Measurements from ENCODE around the gene SSBP3. TPM values are rescaled to one million over a fixed set of nuclear protein-coding genes. Genes with fewer than 3 reads are reported as not detected.

The SSBP3 gene
- total RNA-seq, 1 experiment from 2014 or later: 37.5 TPM

- no peak for TF ChIP-seq REST (IDR thresholded peaks at IDR 0.05; ENCODE audit: low read depth)
- TF ChIP-seq SRF (IDR thresholded peaks at IDR 0.05; ENCODE audit: low read depth): no peak
- TF ChIP-seq TCF7L2 (IDR thresholded peaks at IDR 0.05; ENCODE audit: borderline replicate concordance, extremely low read depth, insufficient read depth, insufficient read length): no peak
Measured at GRCh38 chr1:54285815-54286345, 120.3 kb downstream of the SSBP3 start (continued).

GRCh38 chr1:54284781-54285529, 121.2 kb downstream of the SSBP3 start:
- ChIA-PET POLR2A (no interaction called here), CTCF (no interaction called here), RAD21 (ENCODE audit: low non-redundant PET in 1 of 2, low total read pairs in 2 of 2, uncharacterized antibody in 2 of 2, unreplicated experiment in 2 of 2) (no interaction called here)
- Histone ChIP-seq H3K9me2 (ENCODE audit: insufficient read depth) (no peaks in the 10 kb centered on the region), H3K36me3 (ENCODE audit: control insufficient read depth in 1 of 2, insufficient read depth in 2 of 2, low read length in 2 of 2) (no peaks in the 10 kb centered on the region), H3K9me3 (ENCODE audit: control insufficient read depth in 1 of 2, insufficient read depth in 1 of 2, low read depth in 1 of 2, low read length in 2 of 2) (no peaks in the 10 kb centered on the region), H4K20me1 (ENCODE audit: insufficient read depth) (no peaks in the 10 kb centered on the region), H3K4me1 (ENCODE audit: control insufficient read depth in 1 of 2, insufficient read depth in 2 of 2, low read length in 2 of 2) (peaks cover 8 to 18% of the 10 kb centered on the region in 2 experiments), H3K27ac (ENCODE audit: low read depth, low read length) (no peak overlapping the region), H3K9ac (ENCODE audit: low read length) (no peak overlapping the region), H3K27me3 (ENCODE audit: insufficient read depth, low read length) (no peaks in the 10 kb centered on the region), H3K79me2 (ENCODE audit: insufficient read depth, low read length) (no peaks in the 10 kb centered on the region), H2AFZ (ENCODE audit: low read depth, low read length, poor library complexity, severe bottlenecking) (no peak overlapping the region), H3K4me3 (replicated peaks in 1 of 2; ENCODE audit: low read depth in 1 of 2, low read length in 2 of 2) (no peak overlapping the region), H3K4me2 (ENCODE audit: low read length) (no peak overlapping the region)
- no peak for DNase-seq (ENCODE audit: low read depth, low spot score)
- no peak for ATAC-seq
- intact Hi-C loops (cut with micrococcal nuclease): no loop called here
- no TSS peak for BruUV-seq (replicated peaks)
- no peak for TF ChIP-seq POLR2AphosphoS5 (IDR thresholded peaks at IDR 0.05; ENCODE audit: low read depth, low read length)
- TF ChIP-seq POLR2A (IDR thresholded peaks at IDR 0.05; ENCODE audit: borderline replicate concordance, extremely low read depth, insufficient read depth, insufficient read length): no peak
- no peak for TF ChIP-seq CBX3 (IDR thresholded peaks at IDR 0.05; ENCODE audit: low read depth)
- TF ChIP-seq EGR1 (IDR thresholded peaks at IDR 0.05; ENCODE audit: low read depth): no peak
- no peak for TF ChIP-seq ZFX (IDR thresholded peaks at IDR 0.05)
- TF ChIP-seq MAX (IDR thresholded peaks at IDR 0.05): no peak
- no peak for TF ChIP-seq JUND (IDR thresholded peaks at IDR 0.05)
- no peak for TF ChIP-seq YY1 (IDR thresholded peaks at IDR 0.05; ENCODE audit: extremely low read depth, insufficient replicate concordance, low read depth, low read length)
- TF ChIP-seq RAD21 (IDR thresholded peaks at IDR 0.05; ENCODE audit: low read depth): no peak
- no peak for TF ChIP-seq EZH2phosphoT487 (IDR thresholded peaks at IDR 0.05; ENCODE audit: borderline replicate concordance)
- TF ChIP-seq TCF7L2 (IDR thresholded peaks at IDR 0.05; ENCODE audit: borderline replicate concordance, extremely low read depth, insufficient read depth, insufficient read length): no peak
- TF ChIP-seq FOSL1 (IDR thresholded peaks at IDR 0.05; ENCODE audit: low read depth): no peak
- TF ChIP-seq ELF1 (IDR thresholded peaks at IDR 0.05; ENCODE audit: borderline replicate concordance, low read depth): no peak
- TF ChIP-seq EZH2 (IDR thresholded peaks at IDR 0.05): no peak
- no peak for TF ChIP-seq CEBPB (IDR thresholded peaks at IDR 0.05; ENCODE audit: low read depth)
- TF ChIP-seq CTCF (IDR thresholded peaks at IDR 0.05 in 2 of 3, conservative IDR thresholded peaks at IDR 0.05 in 1 of 3; ENCODE audit: borderline replicate concordance in 1 of 3, insufficient read depth in 1 of 3, low read depth in 2 of 3, low read length in 2 of 3): no peak
